HG03457 (cell line): ENCODE results near the gene EIF5.
"Not testable (repeated sequence)": the region's sequence is repeated elsewhere in the genome, so short reads cannot be mapped to it uniquely, and the experiment has no call there.

Experiments used
- ATAC-seq: cut with Tn5 transposase; IDR thresholded peaks from one replicate; pipeline ENCODE4 v1.9.1; 2021; ENCODE audit warnings: moderate number of reproducible peaks; ENCODE audit not compliant: unreplicated experiment

The EIF5 gene

GRCh38 chr14:103332143-103332919 lies 1.7 kb upstream of the EIF5 start:
- no peak for ATAC-seq

- ATAC-seq = peak; percentile 9
These were observed 896 bp downstream of the EIF5 start for GRCh38 chr14:103334644-103335622.

GRCh38 chr14:103336191-103336590 lies 2.2 kb downstream of the EIF5 start:
- ATAC-seq = no peak

- ATAC-seq = no peak
These were observed 3.8 kb downstream of the EIF5 start for GRCh38 chr14:103337794-103338193.

- no peak for ATAC-seq
These were observed 5.5 kb downstream of the EIF5 start for GRCh38 chr14:103339561-103339960.

- ATAC-seq = no peak
These were observed 6.6 kb downstream of the EIF5 start for GRCh38 chr14:103340480-103341212.

GRCh38 chr14:103341250-103342129 lies 7.5 kb downstream of the EIF5 start:
- ATAC-seq = no peak

- no peak for ATAC-seq
These were observed 9.3 kb downstream of the EIF5 start for GRCh38 chr14:103343164-103343879.

GRCh38 chr14:103343905-103344797 lies 10.1 kb downstream of the EIF5 start:
- no peak for ATAC-seq

- no peak for ATAC-seq
These were observed 12.2 kb downstream of the EIF5 start for GRCh38 chr14:103346286-103346685.

- ATAC-seq = no peak
These were observed 13.2 kb downstream of the EIF5 start for GRCh38 chr14:103347091-103347815.

GRCh38 chr14:103348154-103348553 lies 14.1 kb downstream of the EIF5 start:
- ATAC-seq = no peak

GRCh38 chr14:103349982-103350381 lies 15.9 kb downstream of the EIF5 start:
- ATAC-seq = no peak

- ATAC-seq = no peak
These were observed 19.3 kb downstream of the EIF5 start for GRCh38 chr14:103353362-103353761.

- ATAC-seq = no peak
These were observed 20.1 kb downstream of the EIF5 start for GRCh38 chr14:103354141-103354540.

- ATAC-seq = no peak
These were observed 22.1 kb downstream of the EIF5 start for GRCh38 chr14:103356024-103356682.

GRCh38 chr14:103357552-103357951 lies 23.5 kb downstream of the EIF5 start:
- not testable (repeated sequence) for ATAC-seq
